Activated CD8-positive, alpha-beta memory T cell treated with anti-CD3 and anti-CD28 coated beads, Interleukin-2, amount 50 U/mL, for 1 hour (primary cell): ENCODE results near the gene R3HCC1L.

Source experiments
- DNase-seq: peaks from one replicate; pipeline ENCODE4 v3.0.0-alpha.2; 2020; ENCODE audit errors: extremely low read depth

Gene R3HCC1L

GRCh38 chr10:98260350-98260749 lies 125.9 kb downstream of the R3HCC1L start:
- no peak for DNase-seq

- DNase-seq = no peak
Measured at GRCh38 chr10:98260752-98261151, 126.3 kb downstream of the R3HCC1L start.

- DNase-seq = no peak
Measured at GRCh38 chr10:98261436-98262277, 127.2 kb downstream of the R3HCC1L start.

GRCh38 chr10:98262571-98262970 lies 128.1 kb downstream of the R3HCC1L start:
- no peak for DNase-seq

- DNase-seq = no peak
Measured at GRCh38 chr10:98263088-98263487, 128.6 kb downstream of the R3HCC1L start.

- DNase-seq = no peak
Measured at GRCh38 chr10:98264378-98265065, 130.1 kb downstream of the R3HCC1L start.

- no peak for DNase-seq
Measured at GRCh38 chr10:98265403-98266378, 131.2 kb downstream of the R3HCC1L start.

- DNase-seq = no peak
Measured at GRCh38 chr10:98266647-98267046, 132.2 kb downstream of the R3HCC1L start.

GRCh38 chr10:98267069-98267893 lies 132.8 kb downstream of the R3HCC1L start:
- no peak for DNase-seq

- no peak for DNase-seq
Measured at GRCh38 chr10:98267894-98268693, 133.6 kb downstream of the R3HCC1L start, which contains the start of gene LOXL4. Gene LOXL4, minus strand, starts transcription at chr10:98268194. Its CDS starts 5,175 bp downstream, at chr10:98263019.

GRCh38 chr10:98268694-98269431 lies 134.4 kb downstream of the R3HCC1L start:
- no peak for DNase-seq

- no peak for DNase-seq
Measured at GRCh38 chr10:98269435-98269912, 135.0 kb downstream of the R3HCC1L start.

GRCh38 chr10:98270073-98270740 lies 135.8 kb downstream of the R3HCC1L start:
- no peak for DNase-seq

- no peak for DNase-seq
Measured at GRCh38 chr10:98270786-98271185, 136.3 kb downstream of the R3HCC1L start.

GRCh38 chr10:98272245-98272644 lies 137.8 kb downstream of the R3HCC1L start:
- DNase-seq = no peak

GRCh38 chr10:98272656-98273055 lies 138.2 kb downstream of the R3HCC1L start:
- DNase-seq = no peak

- no peak for DNase-seq
Measured at GRCh38 chr10:98273057-98273850, 138.8 kb downstream of the R3HCC1L start.

- no peak for DNase-seq
Measured at GRCh38 chr10:98274562-98274961, 140.1 kb downstream of the R3HCC1L start.
